K562 (cell line): ENCODE data around the gene THRSP. TPM values are rescaled to one million over a fixed set of nuclear protein-coding genes. Genes with fewer than 3 reads are reported as not detected.

Source experiments
- ATF7 ChIP-seq: fragments of 450-650 bp; IDR thresholded peaks from 2 replicates; pipeline ENCODE4 v1.7.1; 2014; ENCODE audit warnings: mild to moderate bottlenecking, moderate library complexity
- CREBBP ChIP-seq: IDR thresholded peaks from one replicate; pipeline ENCODE4 v1.6.1; 2012; ENCODE audit warnings: low read depth, mild to moderate bottlenecking, control low read depth, inconsistent platforms, low read length
- CTCF ChIP-seq, 3 experiments: IDR thresholded peaks in 2 of 3; conservative IDR thresholded peaks in 1 of 3; 2 replicates each; pipeline ENCODE4 v1.5.1; 2011 to 2012; ENCODE audit warnings: low read length in 3 of 3, mild to moderate bottlenecking in 3 of 3, control low read depth in 2 of 3, improper control_type of control experiment in 1 of 3, inconsistent platforms in 1 of 3, low read depth in 1 of 3, mixed read lengths in 1 of 3, moderate library complexity in 1 of 3; ENCODE audit not compliant: insufficient read depth in 2 of 3
- L3MBTL2 ChIP-seq: fragments of 450-650 bp; IDR thresholded peaks from 2 replicates; pipeline ENCODE4 v1.6.1; 2016; ENCODE audit warnings: mild to moderate bottlenecking, moderate library complexity
- NUFIP1 ChIP-seq: fragments of 450-650 bp; IDR thresholded peaks from 2 replicates; pipeline ENCODE4 v1.6.1; 2018; ENCODE audit not compliant: partially characterized antibody
- PCBP1 ChIP-seq: fragments of 200-400 bp; formaldehyde crosslinking; IDR thresholded peaks from 2 replicates; pipeline ENCODE4 v1.6.1; 2018; ENCODE audit warnings: mild to moderate bottlenecking, low read depth, low read length; ENCODE audit not compliant: poor library complexity, severe bottlenecking
- PRDM10 ChIP-seq: fragments of 450-650 bp; IDR thresholded peaks from 2 replicates; pipeline ENCODE4 v1.6.1; 2018; ENCODE audit not compliant: partially characterized antibody
- PRMT5 ChIP-seq: sonication (generic); formaldehyde crosslinking; IDR thresholded peaks from 2 replicates; pipeline ENCODE4 v1.5.0; 2020; ENCODE audit warnings: missing genetic modification reagents
- SETDB1 ChIP-seq: IDR thresholded peaks from one replicate; pipeline ENCODE4 v1.6.1; 2012; ENCODE audit warnings: low read length, control low read depth, inconsistent platforms
- TEAD1 ChIP-seq, 2 experiments: fragments of 450-650 bp in 1 of 2; sonication (generic) in 1 of 2; formaldehyde crosslinking; IDR thresholded peaks; 2 replicates each; pipeline versions ENCODE4 v1.4.0 to v1.8.0; 2020 to 2022; ENCODE audit warnings: mild to moderate bottlenecking in 2 of 2, missing genetic modification reagents in 1 of 2
- TEAD2 ChIP-seq: fragments of 450-650 bp; IDR thresholded peaks from 2 replicates; pipeline ENCODE4 v1.6.1; 2016; ENCODE audit warnings: missing genetic modification characterization, control low read depth, missing compliant biosample characterization
- UBTF ChIP-seq, 2 experiments: IDR thresholded peaks; 2 replicates each; pipeline ENCODE4 v1.6.1; 2012; ENCODE audit warnings: improper control_type of control experiment in 2 of 2, low read depth in 2 of 2, low read length in 2 of 2, borderline replicate concordance in 1 of 2
- ZNF133 ChIP-seq: fragments of 250-450 bp; sonication (Bioruptor Pico); IDR thresholded peaks from 2 replicates; pipeline ENCODE4 v1.4.0; 2020; ENCODE audit warnings: mild to moderate bottlenecking
- ZNF561 ChIP-seq: fragments of 450-650 bp; formaldehyde crosslinking; conservative IDR thresholded peaks from 2 replicates; pipeline ENCODE4 v1.4.0; 2020; ENCODE audit warnings: mild to moderate bottlenecking, moderate library complexity
- ZNF75A ChIP-seq: fragments of 450-650 bp; formaldehyde crosslinking; IDR thresholded peaks from 2 replicates; pipeline ENCODE4 v1.4.0; 2020; ENCODE audit warnings: mild to moderate bottlenecking
- ZSCAN32 ChIP-seq: fragments of 450-650 bp; formaldehyde crosslinking; IDR thresholded peaks from 2 replicates; pipeline ENCODE4 v1.4.0; 2020; ENCODE audit warnings: mild to moderate bottlenecking, moderate library complexity
- polyA plus RNA-seq, 8 experiments: library from polyadenylated mRNA; depleted of rRNA in 4 of 8; stranded (reverse) in 5 of 8; unstranded in 3 of 8; fragments of >200 nt; fragmentation: Nextera tagmentation in 2 of 8; fragmentation: Illumina TruSeq in 1 of 8; extraction: Ambion mirVana in 2 of 8; extraction: Trizol in 1 of 8; gene quantifications; 2 replicates each; pipeline versions ENCODE4 v1.2.1 to v1.2.3, GENCODE V29; 2011 to 2014; ENCODE audit warnings: inconsistent platforms in 1 of 8, missing spikeins in 1 of 8
- total RNA-seq, 7 experiments: library from RNA; depleted of rRNA in 6 of 7; stranded (reverse); fragments of >200 nt in 6 of 7; fragmentation: Illumina TruSeq in 2 of 7; extraction: Trizol in 2 of 7; gene quantifications; 2 replicates each; pipeline versions ENCODE4 v1.2.1 to v1.2.3, GENCODE V29; 2011 to 2021; ENCODE audit warnings: low replicate concordance in 1 of 7
- TF ChIP-seq, protein P1 (sequence below): sonication (generic); formaldehyde crosslinking; IDR thresholded peaks from 2 replicates; pipeline ENCODE4 v1.8.0; 2022; ENCODE audit warnings: mild to moderate bottlenecking, missing genetic modification reagents

THRSP gene
- total and polyA plus RNA-seq, 9 of the 15 experiments (the other 6 are each of a cell fraction or from before 2014, with no cell fraction given), result 0.23 to 0.56 (median 0.31) TPM; not detected in 2

- TF ChIP-seq, protein P1, sequence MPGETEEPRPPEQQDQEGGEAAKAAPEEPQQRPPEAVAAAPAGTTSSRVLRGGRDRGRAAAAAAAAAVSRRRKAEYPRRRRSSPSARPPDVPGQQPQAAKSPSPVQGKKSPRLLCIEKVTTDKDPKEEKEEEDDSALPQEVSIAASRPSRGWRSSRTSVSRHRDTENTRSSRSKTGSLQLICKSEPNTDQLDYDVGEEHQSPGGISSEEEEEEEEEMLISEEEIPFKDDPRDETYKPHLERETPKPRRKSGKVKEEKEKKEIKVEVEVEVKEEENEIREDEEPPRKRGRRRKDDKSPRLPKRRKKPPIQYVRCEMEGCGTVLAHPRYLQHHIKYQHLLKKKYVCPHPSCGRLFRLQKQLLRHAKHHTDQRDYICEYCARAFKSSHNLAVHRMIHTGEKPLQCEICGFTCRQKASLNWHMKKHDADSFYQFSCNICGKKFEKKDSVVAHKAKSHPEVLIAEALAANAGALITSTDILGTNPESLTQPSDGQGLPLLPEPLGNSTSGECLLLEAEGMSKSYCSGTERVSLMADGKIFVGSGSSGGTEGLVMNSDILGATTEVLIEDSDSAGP, result no peak
- TF ChIP-seq ATF7 (no peak), PRMT5 (no peak), CTCF (IDR thresholded peaks at IDR 0.05 in 2 of 3, conservative IDR thresholded peaks at IDR 0.05 in 1 of 3; ENCODE audit: insufficient read depth in 2 of 3, low read depth in 1 of 3, low read length in 3 of 3) (no peak), L3MBTL2 (0 out of 2 replicates have a peak, but pooled peaks have one; percentile 29), NUFIP1 (no peak), ZNF75A (CRISPR knock-in tag) (no peak), CREBBP (no peak), ZNF561 (CRISPR knock-in tag) (no peak), ZSCAN32 (no peak), SETDB1 (no peak), PCBP1 (no peak), TEAD1 (CRISPR knock-in tag; IDR thresholded peaks at IDR 0.05) (no peak), UBTF (IDR thresholded peaks at IDR 0.05; ENCODE audit: borderline replicate concordance in 1 of 2, low read depth in 2 of 2, low read length in 2 of 2) (no peak), TEAD2 (tag) (no peak), PRDM10 (peak; percentile 94), ZNF133 (CRISPR knock-in tag) (no peak)
Observed at GRCh38 chr11:78049348-78049747, 14.3 kb upstream of the THRSP start (continued).
